ENCODE data around the gene SORCS3. TPM values are rescaled to one million over a fixed set of nuclear protein-coding genes. Genes with fewer than 3 reads are reported as not detected.

Gene SORCS3
- total RNA-seq, 3 donors from 2014 or later, result 0.60 TPM; not detected in 2

DNA sequence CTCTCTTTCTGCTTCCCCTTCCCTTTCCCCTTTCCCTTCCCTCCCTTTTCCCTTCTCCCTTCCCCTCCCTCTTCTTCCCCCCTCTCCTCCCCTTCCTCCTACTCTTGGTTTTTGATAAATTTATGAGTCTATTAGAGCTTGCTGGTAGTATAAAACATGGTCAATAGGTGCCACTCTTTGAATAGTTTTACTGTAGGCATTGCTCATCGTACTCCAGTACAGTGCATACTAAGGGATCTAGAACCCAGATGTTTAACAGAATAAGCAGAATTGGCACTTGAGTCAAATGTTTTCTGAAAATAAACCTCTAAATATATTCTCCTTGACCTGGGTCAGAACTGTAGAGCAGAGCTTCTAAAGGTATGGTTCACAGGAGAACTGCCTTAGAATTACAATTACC is 126.7 kb downstream of the SORCS3 start:
- H3K4me3 ChIP-seq, result no peak overlapping the region
- H3K9me3 ChIP-seq, result no peaks in the 10 kb centered on the region
- DNase-seq, result no peak
- TF ChIP-seq, protein P1, sequence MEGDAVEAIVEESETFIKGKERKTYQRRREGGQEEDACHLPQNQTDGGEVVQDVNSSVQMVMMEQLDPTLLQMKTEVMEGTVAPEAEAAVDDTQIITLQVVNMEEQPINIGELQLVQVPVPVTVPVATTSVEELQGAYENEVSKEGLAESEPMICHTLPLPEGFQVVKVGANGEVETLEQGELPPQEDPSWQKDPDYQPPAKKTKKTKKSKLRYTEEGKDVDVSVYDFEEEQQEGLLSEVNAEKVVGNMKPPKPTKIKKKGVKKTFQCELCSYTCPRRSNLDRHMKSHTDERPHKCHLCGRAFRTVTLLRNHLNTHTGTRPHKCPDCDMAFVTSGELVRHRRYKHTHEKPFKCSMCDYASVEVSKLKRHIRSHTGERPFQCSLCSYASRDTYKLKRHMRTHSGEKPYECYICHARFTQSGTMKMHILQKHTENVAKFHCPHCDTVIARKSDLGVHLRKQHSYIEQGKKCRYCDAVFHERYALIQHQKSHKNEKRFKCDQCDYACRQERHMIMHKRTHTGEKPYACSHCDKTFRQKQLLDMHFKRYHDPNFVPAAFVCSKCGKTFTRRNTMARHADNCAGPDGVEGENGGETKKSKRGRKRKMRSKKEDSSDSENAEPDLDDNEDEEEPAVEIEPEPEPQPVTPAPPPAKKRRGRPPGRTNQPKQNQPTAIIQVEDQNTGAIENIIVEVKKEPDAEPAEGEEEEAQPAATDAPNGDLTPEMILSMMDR (IDR thresholded peaks at IDR 0.05), result no peak
- intact Hi-C loops (cut with DNase I, micrococcal nuclease), result no loop called here
- no peak for ATAC-seq
- no peaks in the 10 kb centered on the region for H3K36me3 ChIP-seq (ENCODE audit: low read depth)
- no peaks in the 10 kb centered on the region for H3K4me1 ChIP-seq (ENCODE audit: low read depth)

DNA sequence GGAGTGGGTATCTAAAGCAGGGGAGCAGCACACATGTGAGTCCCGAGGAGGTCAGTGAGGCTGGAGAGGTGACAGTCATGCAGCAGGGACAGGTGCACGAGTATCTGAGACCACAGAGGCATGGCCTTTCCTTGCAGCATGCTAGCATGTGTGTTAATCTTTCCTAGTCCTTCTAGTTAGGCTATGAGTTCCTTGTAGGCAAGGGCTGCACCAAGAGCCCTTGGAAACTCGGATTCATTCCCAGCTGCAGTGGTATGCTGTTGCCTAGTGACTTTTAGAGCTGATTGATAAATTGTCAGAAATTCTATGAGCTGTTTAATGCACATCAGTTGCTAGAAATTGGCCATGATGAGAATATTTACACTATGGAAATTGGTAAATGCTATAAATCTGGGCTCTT is 132.0 kb downstream of the SORCS3 start:
- intact Hi-C loops (cut with DNase I, micrococcal nuclease), result no loop called here
- ATAC-seq (no peak), DNase-seq (no peak)
- TF ChIP-seq, protein P1 (IDR thresholded peaks at IDR 0.05), result no peak
- Histone ChIP-seq H3K36me3 (ENCODE audit: low read depth) (no peaks in the 10 kb centered on the region), H3K9me3 (no peaks in the 10 kb centered on the region), H3K4me3 (no peak overlapping the region), H3K4me1 (ENCODE audit: low read depth) (no peaks in the 10 kb centered on the region)

DNA sequence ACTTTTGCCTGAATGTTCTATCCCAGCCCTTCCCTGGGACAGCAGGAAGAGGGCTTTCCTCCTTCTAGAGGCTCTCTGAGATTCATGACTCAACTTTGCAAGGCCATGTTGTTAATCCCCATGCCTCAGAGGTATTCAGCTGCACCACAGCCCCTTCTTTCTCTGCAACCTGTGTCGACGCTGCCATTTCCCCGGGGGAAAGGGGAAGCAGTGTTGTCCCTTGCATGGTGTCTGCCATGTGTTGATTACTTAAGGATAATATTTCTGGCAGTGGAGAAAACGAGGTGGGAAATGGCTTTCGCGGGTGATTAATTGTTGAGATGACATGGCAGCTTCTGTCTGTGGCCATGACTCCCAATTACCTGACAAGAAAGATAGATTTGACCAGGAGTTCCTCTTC is 133.1 kb downstream of the SORCS3 start:
- TF ChIP-seq, protein P1 (IDR thresholded peaks at IDR 0.05), result no peak
- ATAC-seq, result no peak
- Histone ChIP-seq H3K36me3 (ENCODE audit: low read depth) (no peaks in the 10 kb centered on the region), H3K9me3 (no peaks in the 10 kb centered on the region), H3K4me3 (no peak overlapping the region), H3K4me1 (ENCODE audit: low read depth) (no peaks in the 10 kb centered on the region)
- DNase-seq, result no peak
- intact Hi-C loops (cut with DNase I, micrococcal nuclease), result no loop called here

DNA sequence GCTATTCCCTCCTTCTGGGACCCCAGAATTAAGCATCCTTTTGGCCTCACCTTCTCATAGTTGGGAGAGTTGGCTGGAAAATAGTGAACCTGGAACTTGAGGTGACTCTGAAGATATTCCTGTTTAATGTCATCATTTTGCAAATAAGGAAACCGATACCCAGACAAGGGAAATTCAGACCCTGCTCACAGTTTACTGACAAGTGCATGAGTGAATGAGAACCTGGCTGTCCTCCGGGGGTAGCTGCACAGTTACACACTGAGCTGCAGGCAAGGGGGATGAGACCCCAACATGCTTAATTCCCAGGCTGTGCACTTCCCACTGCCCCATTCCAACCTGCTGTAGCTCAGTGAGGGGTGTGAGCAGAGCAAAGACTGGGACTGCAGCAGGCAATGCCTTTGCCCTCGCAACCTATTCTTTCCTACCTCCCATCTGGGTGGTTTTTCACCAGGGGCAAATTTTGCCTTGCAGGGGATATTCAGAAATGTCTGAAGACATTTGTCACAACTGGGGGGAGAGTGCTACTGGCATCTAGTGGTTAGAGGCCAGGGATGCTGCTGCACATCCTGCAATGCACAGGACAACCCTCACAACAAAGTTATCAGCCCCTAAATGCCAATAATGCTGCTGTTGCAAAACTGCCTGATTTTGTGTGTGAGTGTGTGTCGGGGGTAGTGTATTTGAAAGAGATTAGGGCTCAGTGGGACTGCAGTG is 136.2 kb downstream of the SORCS3 start:
- intact Hi-C loops (cut with DNase I, micrococcal nuclease), result no loop called here
- TF ChIP-seq, protein P1 (IDR thresholded peaks at IDR 0.05), result no peak
- ATAC-seq, result no peak
- Histone ChIP-seq H3K4me1 (ENCODE audit: low read depth) (no peaks in the 10 kb centered on the region), H3K36me3 (ENCODE audit: low read depth) (no peaks in the 10 kb centered on the region), H3K4me3 (no peak overlapping the region), H3K9me3 (no peaks in the 10 kb centered on the region)
- no peak for DNase-seq

DNA sequence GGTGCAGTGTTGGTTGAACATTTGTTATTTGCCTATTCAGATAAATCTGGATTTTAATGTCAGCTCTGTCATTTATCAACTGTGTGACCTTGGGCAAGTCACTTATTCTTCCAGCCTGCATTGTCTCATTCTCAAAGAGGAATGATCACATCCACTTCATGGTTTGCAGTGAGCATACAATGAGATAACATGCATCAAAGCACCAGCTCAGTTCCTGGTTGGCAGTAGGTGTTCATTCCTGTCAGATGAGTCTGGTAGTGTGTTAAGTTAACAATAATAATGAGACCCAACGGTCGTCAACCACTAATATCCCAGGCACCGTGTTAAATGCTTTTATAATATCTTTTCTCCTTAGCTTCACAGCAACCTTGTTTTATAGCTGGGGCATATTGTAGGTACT is 137.3 kb downstream of the SORCS3 start:
- H3K36me3 ChIP-seq (ENCODE audit: low read depth), result no peaks in the 10 kb centered on the region
- intact Hi-C loops (cut with DNase I, micrococcal nuclease), result no loop called here
- TF ChIP-seq, protein P1 (IDR thresholded peaks at IDR 0.05), result no peak
- ATAC-seq (no peak), DNase-seq (no peak)
- H3K4me3 ChIP-seq, result no peak overlapping the region
- H3K9me3 ChIP-seq, result no peaks in the 10 kb centered on the region
- H3K4me1 ChIP-seq (ENCODE audit: low read depth), result no peaks in the 10 kb centered on the region

DNA sequence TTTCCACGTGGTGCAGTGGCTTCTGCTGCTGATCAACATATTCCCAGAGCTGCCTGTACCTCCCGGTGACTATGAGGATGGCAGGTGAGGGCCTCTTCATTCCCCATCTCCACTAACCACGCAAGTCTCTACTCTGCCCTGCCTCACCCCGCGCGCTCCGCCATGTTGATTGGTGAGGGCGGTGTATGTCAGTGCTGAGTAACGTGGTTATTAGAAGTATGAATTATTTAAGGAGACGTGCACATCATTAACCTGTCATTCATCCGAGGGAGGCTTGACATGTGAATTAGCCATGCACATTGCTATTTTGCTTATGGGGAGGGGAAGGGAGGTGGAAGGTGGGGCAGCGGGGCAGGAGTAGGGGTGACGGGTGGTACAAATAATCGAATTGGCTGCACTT is 138.6 kb downstream of the SORCS3 start:
- TF ChIP-seq, protein P1 (IDR thresholded peaks at IDR 0.05), result no peak
- Histone ChIP-seq H3K4me3 (no peak overlapping the region), H3K4me1 (ENCODE audit: low read depth) (no peaks in the 10 kb centered on the region), H3K36me3 (ENCODE audit: low read depth) (no peaks in the 10 kb centered on the region), H3K9me3 (no peaks in the 10 kb centered on the region)
- ATAC-seq (no peak), DNase-seq (no peak)
- intact Hi-C loops (cut with DNase I, micrococcal nuclease), result no loop called here
